Measurements from ENCODE around the gene C16orf92. TPM values are rescaled to one million over a fixed set of nuclear protein-coding genes. Genes with fewer than 3 reads are reported as not detected.

Gene C16orf92
- total RNA-seq, 1 experiment from 2014 or later, result not detected

DNA sequence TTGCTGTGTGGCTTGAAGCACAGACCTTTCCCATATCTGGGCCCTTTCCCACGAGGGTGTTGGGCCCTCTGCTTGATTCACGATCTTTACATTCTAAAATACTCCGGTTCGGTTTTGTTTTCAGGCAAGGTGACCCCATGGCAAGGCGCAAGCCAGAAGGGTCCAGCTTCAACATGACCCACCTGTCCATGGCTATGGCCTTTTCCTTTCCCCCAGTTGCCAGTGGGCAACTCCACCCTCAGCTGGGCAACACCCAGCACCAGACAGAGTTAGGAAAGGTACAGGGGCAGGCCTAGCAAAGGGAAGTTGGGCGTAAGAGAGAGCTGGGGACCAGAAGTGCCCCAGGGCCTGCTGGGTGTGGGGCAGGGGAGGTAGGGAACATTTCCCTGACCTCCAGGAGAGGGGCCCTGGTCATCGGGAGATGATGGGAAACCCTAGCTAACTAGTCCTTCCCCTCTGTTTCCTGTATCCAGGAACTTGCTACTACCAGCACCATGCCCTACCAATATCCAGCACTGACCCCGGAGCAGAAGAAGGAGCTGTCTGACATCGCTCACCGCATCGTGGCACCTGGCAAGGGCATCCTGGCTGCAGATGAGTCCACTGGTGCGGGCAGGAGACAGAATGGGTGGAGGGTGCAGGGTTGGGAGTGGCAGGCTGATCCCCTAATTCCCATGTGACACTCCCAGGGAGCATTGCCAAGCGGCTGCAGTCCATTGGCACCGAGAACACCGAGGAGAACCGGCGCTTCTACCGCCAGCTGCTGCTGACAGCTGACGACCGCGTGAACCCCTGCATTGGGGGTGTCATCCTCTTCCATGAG, 44.0 kb downstream of the C16orf92 start:
- intact Hi-C loops (cut with micrococcal nuclease), result loop anchor here (1.0 kb wide), 1 partner anchor 9 kb away; no protein-coding TSS in a partner anchor
- POLR2A ChIA-PET, result interaction anchor here (0.5 to 6.7 kb wide), 21 partner anchors 9 to 680 kb away, joined by 3 to 173 read pairs (median 5); partner anchors contain the start of genes MAPK3, MVP, PPP4C and TBC1D10B
- TF ChIP-seq, protein P1, sequence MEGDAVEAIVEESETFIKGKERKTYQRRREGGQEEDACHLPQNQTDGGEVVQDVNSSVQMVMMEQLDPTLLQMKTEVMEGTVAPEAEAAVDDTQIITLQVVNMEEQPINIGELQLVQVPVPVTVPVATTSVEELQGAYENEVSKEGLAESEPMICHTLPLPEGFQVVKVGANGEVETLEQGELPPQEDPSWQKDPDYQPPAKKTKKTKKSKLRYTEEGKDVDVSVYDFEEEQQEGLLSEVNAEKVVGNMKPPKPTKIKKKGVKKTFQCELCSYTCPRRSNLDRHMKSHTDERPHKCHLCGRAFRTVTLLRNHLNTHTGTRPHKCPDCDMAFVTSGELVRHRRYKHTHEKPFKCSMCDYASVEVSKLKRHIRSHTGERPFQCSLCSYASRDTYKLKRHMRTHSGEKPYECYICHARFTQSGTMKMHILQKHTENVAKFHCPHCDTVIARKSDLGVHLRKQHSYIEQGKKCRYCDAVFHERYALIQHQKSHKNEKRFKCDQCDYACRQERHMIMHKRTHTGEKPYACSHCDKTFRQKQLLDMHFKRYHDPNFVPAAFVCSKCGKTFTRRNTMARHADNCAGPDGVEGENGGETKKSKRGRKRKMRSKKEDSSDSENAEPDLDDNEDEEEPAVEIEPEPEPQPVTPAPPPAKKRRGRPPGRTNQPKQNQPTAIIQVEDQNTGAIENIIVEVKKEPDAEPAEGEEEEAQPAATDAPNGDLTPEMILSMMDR (IDR thresholded peaks at IDR 0.05; ENCODE audit: unreplicated experiment), result no peak

DNA sequence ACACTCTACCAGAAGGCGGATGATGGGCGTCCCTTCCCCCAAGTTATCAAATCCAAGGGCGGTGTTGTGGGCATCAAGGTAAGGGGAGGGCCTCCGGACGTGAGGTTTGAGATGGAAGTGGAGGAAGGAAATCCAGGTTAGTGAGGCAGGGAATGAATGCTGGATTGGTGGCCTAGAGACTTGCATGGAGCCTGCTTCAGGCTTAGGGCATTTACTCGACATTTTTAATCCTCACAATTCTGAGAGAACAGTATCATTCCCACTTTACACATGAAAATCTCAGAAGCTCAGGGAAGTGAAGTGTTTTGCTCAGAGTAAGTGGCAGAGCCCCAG, 44.6 kb downstream of the C16orf92 start:
- H3K9me3 Mint-ChIP-seq (ENCODE audit: unreplicated experiment), result no peaks in the 10 kb centered on the region
- peaks cover 64% of the 10 kb centered on the region for H3K36me3 Mint-ChIP-seq (ENCODE audit: insufficient read depth, unreplicated experiment)
- peak overlapping the region; percentile 95 for H3K27ac Mint-ChIP-seq (ENCODE audit: low read depth, unreplicated experiment)
- ChIA-PET POLR2A (interaction anchor here (0.5 to 6.7 kb wide), 17 partner anchors 8 to 674 kb away, joined by 3 to 173 read pairs (median 4); partner anchors contain the start of genes MAPK3, MVP, PPP4C and TBC1D10B), CTCF (interaction anchor here (0.7 to 2.3 kb wide), 3 partner anchors 12 to 59 kb away, joined by 5 to 9 read pairs (median 6); no protein-coding TSS in a partner anchor)
- no TSS peak for BruUV-seq (replicated peaks)
- H3K27me3 Mint-ChIP-seq (ENCODE audit: insufficient read depth, unreplicated experiment), result no peaks in the 10 kb centered on the region
- intact Hi-C loops (cut with micrococcal nuclease), result no loop called here
- peak overlapping the region; percentile 97 for H3K4me3 Mint-ChIP-seq (ENCODE audit: unreplicated experiment)
- DNase-seq (ENCODE audit: unreplicated experiment), result no peak
- TF ChIP-seq, protein P1 (IDR thresholded peaks at IDR 0.05; ENCODE audit: unreplicated experiment), result no peak
- H3K4me1 Mint-ChIP-seq (ENCODE audit: insufficient read depth, unreplicated experiment), result peaks cover 19% of the 10 kb centered on the region

More for the DNA sequence above, 44.0 kb downstream of the C16orf92 start:
- CTCF ChIA-PET, result interaction anchor here (0.7 to 2.3 kb wide), 4 partner anchors 11 to 72 kb away, joined by 3 to 9 read pairs (median 6); no protein-coding TSS in a partner anchor
- peak overlapping the region; percentile 97 for H3K4me3 Mint-ChIP-seq (ENCODE audit: unreplicated experiment)
- DNase-seq (ENCODE audit: unreplicated experiment), result peak; percentile 21
- no TSS peak for BruUV-seq (replicated peaks)
- peak overlapping the region; percentile 95 for H3K27ac Mint-ChIP-seq (ENCODE audit: low read depth, unreplicated experiment)
- H3K27me3 Mint-ChIP-seq (ENCODE audit: insufficient read depth, unreplicated experiment), result no peaks in the 10 kb centered on the region
- H3K9me3 Mint-ChIP-seq (ENCODE audit: unreplicated experiment), result no peaks in the 10 kb centered on the region
- H3K36me3 Mint-ChIP-seq (ENCODE audit: insufficient read depth, unreplicated experiment), result peaks cover 58% of the 10 kb centered on the region
- peaks cover 19% of the 10 kb centered on the region for H3K4me1 Mint-ChIP-seq (ENCODE audit: insufficient read depth, unreplicated experiment)

DNA sequence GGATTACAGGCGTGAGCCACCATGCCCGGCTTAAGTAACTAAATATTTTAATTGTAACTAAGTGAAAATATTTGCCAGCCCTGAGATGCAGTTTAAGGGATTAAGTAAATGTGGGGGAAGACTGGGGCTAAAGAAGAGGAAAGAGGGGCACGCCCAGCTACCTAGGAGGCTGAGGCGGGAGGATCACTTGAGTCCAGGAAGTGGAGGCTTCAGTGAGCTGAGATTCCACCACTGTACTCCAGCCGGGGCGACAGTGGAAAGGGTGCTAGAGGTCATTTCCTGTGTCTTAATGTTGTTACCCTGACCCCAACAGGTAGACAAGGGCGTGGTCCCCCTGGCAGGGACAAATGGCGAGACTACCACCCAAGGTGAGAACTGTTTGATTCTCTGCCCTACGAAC, 45.3 kb downstream of the C16orf92 start:
- Mint-ChIP-seq H3K27me3 (ENCODE audit: insufficient read depth, unreplicated experiment) (no peaks in the 10 kb centered on the region), H3K4me1 (ENCODE audit: insufficient read depth, unreplicated experiment) (peaks cover 19% of the 10 kb centered on the region), H3K9me3 (ENCODE audit: unreplicated experiment) (no peaks in the 10 kb centered on the region), H3K36me3 (ENCODE audit: insufficient read depth, unreplicated experiment) (peaks cover 71% of the 10 kb centered on the region), H3K4me3 (ENCODE audit: unreplicated experiment) (peak overlapping the region; percentile 35), H3K27ac (ENCODE audit: low read depth, unreplicated experiment) (peak overlapping the region; percentile 63)
- ChIA-PET POLR2A (interaction anchor here (0.5 to 6.7 kb wide), 7 partner anchors 7 to 566 kb away, joined by 3 to 173 read pairs (median 4); partner anchors contain the start of genes PPP4C and YPEL3), CTCF (interaction anchor here (1.9 kb wide), 1 partner anchor 27 kb away, joined by 6 read pairs; no protein-coding TSS in a partner anchor)
- intact Hi-C loops (cut with micrococcal nuclease), result no loop called here
- no TSS peak for BruUV-seq (replicated peaks)
- TF ChIP-seq, protein P1 (IDR thresholded peaks at IDR 0.05; ENCODE audit: unreplicated experiment), result no peak
- no peak for DNase-seq (ENCODE audit: unreplicated experiment)
